Measurements from ENCODE around the gene NR3C2.

DNA sequence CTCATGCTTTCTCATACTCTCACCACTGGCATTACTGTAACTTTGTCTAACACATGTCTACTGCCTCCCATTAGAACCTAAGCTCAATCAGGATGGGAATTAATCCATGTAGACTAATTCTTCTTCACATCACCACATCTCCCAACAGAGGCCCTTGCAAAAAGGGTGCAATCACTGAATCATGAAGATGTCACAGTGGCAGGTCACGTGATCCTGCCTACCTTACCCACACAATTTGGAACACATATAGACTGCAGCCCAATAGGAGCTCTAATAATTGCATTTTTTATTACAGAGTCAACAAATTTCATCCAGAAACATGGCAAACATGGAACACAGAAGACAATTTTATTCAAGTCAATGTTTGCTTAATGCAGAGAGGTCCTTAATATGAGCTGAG, 146.6 kb downstream of the NR3C2 start:
- TF ChIP-seq, protein P1, sequence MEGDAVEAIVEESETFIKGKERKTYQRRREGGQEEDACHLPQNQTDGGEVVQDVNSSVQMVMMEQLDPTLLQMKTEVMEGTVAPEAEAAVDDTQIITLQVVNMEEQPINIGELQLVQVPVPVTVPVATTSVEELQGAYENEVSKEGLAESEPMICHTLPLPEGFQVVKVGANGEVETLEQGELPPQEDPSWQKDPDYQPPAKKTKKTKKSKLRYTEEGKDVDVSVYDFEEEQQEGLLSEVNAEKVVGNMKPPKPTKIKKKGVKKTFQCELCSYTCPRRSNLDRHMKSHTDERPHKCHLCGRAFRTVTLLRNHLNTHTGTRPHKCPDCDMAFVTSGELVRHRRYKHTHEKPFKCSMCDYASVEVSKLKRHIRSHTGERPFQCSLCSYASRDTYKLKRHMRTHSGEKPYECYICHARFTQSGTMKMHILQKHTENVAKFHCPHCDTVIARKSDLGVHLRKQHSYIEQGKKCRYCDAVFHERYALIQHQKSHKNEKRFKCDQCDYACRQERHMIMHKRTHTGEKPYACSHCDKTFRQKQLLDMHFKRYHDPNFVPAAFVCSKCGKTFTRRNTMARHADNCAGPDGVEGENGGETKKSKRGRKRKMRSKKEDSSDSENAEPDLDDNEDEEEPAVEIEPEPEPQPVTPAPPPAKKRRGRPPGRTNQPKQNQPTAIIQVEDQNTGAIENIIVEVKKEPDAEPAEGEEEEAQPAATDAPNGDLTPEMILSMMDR (IDR thresholded peaks at IDR 0.05) = no peak
- no peak for TF ChIP-seq POLR2A (IDR thresholded peaks at IDR 0.05)
- no peak for TF ChIP-seq EP300 (IDR thresholded peaks at IDR 0.05)

Measured in tibial nerve (tissue), 4 donors.